ENCODE results near the gene KLK6.
"Not testable (repeated sequence)": the region's sequence is repeated elsewhere in the genome, so short reads cannot be mapped to it uniquely, and the experiment has no call there.

The KLK6 gene

GRCh38 chr19:50984416-50984815 is 15.0 kb upstream of the KLK6 start:
- not testable (repeated sequence) for FAIRE-seq

DNA sequence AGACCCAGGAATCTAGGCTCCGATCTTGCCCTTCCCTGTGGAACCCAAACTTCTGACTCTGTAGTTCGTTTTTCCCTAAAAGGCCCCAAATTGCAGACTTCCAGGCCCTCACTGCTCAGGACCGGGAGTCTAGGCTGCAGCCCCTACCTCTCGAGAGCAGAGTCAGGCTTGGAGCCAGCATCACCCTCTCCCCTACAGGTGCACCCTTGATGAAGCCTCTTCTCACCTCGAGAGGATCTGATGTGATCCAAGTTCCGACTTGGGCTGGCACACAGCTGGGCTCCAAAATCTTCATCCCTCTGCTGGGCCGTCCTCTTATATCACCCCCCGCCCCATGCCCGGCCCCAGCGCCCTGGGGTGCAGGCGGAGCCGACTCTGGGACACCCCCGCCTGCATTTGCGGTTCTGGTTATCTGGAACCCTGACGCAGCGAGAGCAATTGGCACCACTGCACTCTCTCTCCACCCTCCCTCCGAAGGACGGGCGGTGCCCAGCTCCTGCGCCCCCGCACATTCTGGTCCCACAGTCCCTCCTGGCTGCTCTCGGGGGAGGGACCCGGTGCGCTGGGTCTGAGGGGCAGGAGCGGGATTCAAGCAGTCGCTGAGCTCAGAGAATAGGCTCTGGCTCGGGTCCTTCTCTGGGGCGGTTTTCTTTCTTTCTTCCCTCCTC is 14.4 kb upstream of the KLK6 start, which contains the start of gene KLK7:
KLK7 (minus strand) TSS at position 293 of the 668 bp plus-strand sequence. CDS start 1,518 bp downstream, outside the sequence.
- no peak for FAIRE-seq

DNA sequence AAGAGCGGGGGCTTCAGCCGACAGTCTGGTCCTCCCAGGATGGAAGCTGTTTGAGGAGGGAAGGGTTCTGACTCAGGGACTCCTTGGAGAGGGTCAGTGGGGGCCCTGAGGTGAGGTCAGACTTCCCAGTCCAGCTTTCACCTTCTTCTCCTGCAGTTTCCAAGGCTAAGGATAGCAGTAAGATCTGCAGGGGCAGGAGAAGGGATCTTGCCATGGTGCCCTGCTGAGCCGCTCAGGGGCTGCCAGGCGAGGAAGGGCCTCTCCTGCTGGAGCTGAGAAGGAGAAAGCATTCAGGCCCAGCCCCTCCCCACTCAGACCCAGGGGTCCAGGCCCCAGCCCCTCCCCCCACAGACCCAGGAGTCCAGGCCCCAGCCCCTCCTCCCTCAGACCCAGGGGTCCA is 12.8 kb upstream of the KLK6 start:
- no peak for FAIRE-seq

DNA sequence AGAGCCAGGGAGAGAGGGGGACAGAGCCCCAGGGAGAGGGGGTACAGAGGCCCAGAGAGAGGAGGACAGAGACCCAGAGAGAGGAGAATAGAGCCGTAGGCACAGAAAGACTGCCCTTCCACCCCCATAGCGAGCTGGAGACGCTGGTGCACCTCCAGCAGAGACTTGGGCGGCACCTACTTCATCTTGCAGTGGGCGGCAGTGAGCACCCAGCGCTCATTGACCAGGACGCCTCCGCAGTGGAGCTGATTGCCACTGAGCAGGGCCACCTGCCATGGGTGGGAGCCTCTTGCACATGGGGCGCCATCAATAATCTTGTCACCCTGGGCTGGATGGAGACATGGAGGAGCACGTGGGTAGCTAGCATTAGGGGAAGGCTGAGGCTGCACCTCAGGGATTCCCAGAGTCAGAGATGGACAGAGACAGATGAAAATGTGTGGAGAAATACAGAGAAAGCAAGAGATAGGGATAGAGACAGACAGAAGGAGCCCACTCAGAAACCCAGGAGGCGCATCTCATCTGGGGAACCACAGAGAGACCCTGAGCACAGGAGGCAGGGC is 12.3 kb upstream of the KLK6 start:
- no peak for FAIRE-seq

- no peak for FAIRE-seq
These were observed 10.8 kb upstream of the KLK6 start for GRCh38 chr19:50980208-50980607.

- no peak for FAIRE-seq
These were observed 10.4 kb upstream of the KLK6 start for GRCh38 chr19:50979758-50980157.

- FAIRE-seq, result no peak
These were observed 9.5 kb upstream of the KLK6 start for GRCh38 chr19:50978772-50979390.

DNA sequence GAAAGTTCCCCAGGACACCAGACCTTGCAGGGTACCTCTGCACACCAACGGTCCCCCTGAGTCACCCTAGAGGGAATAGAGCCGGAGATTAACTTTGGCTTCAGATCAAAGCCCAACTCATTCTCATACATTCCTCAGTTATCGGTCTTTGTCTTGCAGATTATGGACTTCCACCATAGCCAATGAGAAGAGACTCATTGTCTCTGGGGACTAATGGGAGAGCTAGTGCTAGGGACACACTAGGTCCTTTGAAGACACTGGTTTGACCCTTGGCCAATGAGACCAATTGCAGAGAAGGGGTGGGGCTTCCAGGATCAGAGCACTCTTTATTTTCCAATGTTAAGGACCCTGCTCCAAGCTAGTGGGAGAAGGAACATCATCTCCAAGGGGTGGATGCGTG is 8.2 kb upstream of the KLK6 start:
- FAIRE-seq, result no peak

GRCh38 chr19:50975766-50976165 is 6.4 kb upstream of the KLK6 start:
- no peak for FAIRE-seq

DNA sequence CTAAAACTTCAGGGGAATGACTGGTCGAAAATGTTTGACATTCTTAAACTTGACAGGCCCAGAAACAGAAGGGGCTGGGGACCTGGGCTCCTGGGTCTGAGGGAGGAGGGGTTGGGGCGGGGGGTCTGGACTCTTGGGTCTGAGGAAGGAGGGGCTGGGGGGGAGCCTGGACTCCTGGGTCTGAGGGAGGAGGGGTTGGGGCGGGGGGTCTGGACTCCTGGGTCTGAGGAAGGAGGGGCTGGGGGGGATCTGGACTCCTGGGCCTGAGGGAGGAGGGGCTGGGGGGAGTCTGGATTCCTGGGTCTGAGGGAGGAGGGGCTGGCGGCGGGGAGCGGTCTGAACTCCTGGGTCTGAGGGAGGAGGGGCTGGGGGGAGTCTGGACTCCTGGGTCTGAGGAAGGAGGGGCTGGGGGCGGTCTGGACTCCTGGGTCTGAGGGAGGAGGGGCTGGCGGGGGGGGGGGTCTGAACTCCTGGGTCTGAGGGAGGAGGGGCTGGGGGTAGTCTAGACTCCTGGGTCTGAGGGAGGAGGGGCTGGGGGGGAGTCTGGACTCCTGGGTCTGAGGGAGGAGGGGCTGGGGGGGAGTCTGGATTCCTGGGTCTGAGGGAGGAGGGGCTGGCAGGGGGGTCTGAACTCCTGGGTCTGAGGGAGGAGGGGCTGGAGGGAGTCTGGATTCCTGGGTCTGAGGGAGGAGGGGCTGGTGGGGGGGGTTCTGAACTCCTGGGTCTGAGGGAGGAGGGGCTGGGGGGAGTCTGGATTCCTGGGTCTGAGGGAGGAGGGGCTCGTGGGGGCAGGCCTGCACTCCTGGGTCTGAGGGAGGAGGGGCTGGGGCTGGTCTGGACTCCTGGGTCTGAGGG is 5.5 kb upstream of the KLK6 start:
- FAIRE-seq, result no peak

GRCh38 chr19:50972795-50973376 is 3.5 kb upstream of the KLK6 start:
- FAIRE-seq, result no peak

DNA sequence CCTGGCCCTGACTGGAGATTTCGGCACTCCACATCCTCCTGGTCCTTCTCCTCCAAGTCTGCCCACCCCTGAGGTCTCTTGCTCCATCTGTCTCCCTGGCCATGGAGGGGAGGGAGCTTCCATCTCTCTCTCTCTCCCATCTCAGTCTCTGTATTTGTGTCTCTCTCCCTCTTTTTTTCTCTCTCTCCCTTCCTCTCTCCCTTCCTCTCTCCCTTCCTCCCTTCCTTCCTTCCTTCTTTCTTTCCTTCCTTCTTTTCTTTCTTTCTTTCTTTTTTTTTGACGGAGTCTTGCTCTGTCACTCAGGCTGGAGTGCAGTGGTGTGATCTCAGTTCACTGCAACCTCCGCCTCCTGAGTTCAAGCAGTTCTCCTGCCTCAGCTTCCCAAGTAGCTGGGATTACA is 419 bp upstream of the KLK6 start:
- FAIRE-seq, result not testable (repeated sequence)

DNA sequence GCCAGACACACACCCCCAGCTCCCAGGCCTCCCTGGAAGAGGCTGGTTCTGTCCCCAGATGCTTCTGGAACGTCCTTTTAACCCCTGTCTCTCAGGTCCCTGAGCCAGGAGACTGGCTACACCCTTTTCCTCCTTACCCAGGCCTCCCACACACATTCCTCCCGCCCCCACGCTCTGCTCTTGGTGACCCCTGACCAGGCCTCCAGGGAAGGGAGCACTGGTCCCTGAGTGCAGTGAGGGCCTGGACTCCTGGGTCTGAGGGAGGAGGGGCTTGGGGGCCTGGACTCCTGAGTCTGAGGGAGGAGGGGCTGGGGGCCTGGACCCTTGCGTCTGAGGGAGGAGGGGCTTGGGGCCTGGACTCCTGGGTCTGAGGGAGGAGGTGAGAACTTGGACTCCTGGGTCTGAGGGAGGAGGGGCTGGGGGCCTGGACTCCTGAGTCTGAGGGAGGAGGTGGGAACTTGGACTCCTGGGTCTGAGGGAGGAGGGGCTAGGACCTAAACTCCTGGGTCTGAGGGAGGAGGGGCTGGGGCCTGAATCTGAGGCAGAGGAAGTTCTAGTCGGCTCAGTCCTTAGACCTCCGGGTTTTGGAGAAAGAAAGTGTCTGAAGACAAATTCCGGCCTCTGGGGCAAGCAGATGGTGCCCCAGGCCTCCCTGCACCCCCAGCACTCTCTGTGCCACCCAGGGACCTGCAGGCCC is 527 bp downstream of the KLK6 start:
- no peak for FAIRE-seq

- FAIRE-seq, result no peak
These were observed 1.3 kb downstream of the KLK6 start for GRCh38 chr19:50967929-50968715.

DNA sequence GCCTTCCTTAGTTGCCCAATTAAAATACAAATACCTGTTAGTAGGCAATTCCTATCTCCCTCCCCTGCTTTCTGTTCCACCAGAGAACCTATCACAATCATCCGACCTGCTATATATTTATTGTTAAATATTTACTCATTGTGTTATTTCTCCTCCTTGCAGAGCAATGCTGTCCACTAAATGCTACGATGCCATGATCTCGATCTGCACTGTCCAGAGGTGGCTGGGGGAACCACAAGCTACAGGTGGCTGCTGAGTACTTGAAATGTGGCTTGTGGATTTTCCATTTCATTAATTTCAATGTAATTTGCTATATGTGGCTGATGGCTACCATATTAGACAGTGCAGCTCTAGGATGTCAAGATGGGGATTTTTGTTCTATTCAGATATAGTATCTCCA is 5.1 kb downstream of the KLK6 start:
- FAIRE-seq, result no peak

- FAIRE-seq, result no peak
These were observed 6.0 kb downstream of the KLK6 start for GRCh38 chr19:50963381-50963780.

GRCh38 chr19:50962245-50962644 is 7.1 kb downstream of the KLK6 start:
- no peak for FAIRE-seq

- no peak for FAIRE-seq
These were observed 9.5 kb downstream of the KLK6 start for GRCh38 chr19:50959731-50960500.

- FAIRE-seq, result no peak
These were observed 11.8 kb downstream of the KLK6 start for GRCh38 chr19:50957587-50957986.

- FAIRE-seq, result no peak
These were observed 16.5 kb downstream of the KLK6 start, which contains the start of gene KLK5 for GRCh38 chr19:50952910-50953309. Gene KLK5, minus strand, starts transcription at chr19:50953038. Its CDS starts 381 bp downstream, at chr19:50952657.

GRCh38 chr19:50949861-50950260 is 19.5 kb downstream of the KLK6 start:
- FAIRE-seq, result no peak

Measured in colon (tissue), 2 donors.